Measurements from ENCODE around the gene MRLN. TPM values are rescaled to one million over a fixed set of nuclear protein-coding genes. Genes with fewer than 3 reads are reported as not detected.
"Not testable (repeated sequence)": the region's sequence is repeated elsewhere in the genome, so short reads cannot be mapped to it uniquely, and the experiment has no call there.

The MRLN gene
- total and polyA plus RNA-seq, 8 donors = 1.3 to 30.5 (median 1.7) TPM; not detected in 2

DNA sequence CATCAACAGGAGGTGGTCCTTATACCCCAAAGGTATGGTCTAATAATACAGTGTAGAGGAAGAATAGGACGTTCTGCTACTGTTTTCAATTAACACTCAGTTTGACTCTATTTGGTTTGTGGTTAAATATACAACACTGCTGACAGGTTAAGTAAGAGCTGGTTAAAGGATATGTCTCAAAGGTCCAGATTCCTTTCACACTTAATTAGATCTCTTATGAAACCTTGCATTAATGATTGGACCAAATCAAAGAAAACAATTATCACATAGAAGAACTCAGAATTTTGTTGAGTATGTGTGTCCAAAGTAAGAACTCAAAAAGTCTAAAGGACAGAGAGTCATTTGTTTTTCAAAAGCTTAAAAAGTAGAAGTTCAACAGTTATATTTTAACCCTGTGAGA is 18.0 kb downstream of the MRLN start:
- no peak for DNase-seq
- FAIRE-seq = no peak

DNA sequence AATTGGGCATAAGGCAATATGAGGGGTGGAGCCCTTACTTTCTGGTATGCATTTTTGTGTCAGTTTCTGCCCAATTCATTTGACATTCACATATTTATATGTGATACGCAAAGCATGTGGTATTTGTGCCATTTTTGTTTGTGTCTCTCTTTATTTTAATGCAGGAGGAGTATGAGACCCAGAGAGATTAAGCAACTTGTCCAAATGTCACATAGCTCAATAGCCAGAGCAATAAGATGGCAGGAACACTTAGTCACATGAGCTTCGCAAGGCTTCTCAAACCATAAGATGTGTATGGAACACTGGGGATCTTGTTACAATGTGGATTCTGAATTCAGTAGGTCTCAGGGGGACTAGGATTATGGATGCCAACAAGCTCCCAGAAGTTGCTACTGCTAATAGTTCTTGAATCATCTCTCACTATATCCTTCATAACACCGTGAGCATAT is 19.2 kb downstream of the MRLN start:
- 79 to 93% methylated on average over 3 of the region's 3 CpGs for WGBS, 2 donors
- no peaks in the 10 kb centered on the region for H3K36me3 ChIP-seq

More for the DNA sequence above, 18.0 kb downstream of the MRLN start:
- Histone ChIP-seq H3K27ac (peak overlapping the region in 1 of 4 donors; percentile 5), H3K9me3 (no peaks in the 10 kb centered on the region), H3K4me3 (no peak overlapping the region), H3K27me3 (no peaks in the 10 kb centered on the region), H3K36me3 (no peaks in the 10 kb centered on the region), H3K4me1 (no peaks in the 10 kb centered on the region)
- intact Hi-C loops (cut with DNase I) = no loop called here
- no peak for TF ChIP-seq CTCF (IDR thresholded peaks at IDR 0.05)
- peak in 2 of 4 donors; percentile 45 for ATAC-seq
- 37 to 42% methylated on average over 1 of the region's 1 CpG for WGBS, 2 donors

GRCh38 chr10:59733321-59734013 is 19.8 kb downstream of the MRLN start:
- H3K27ac ChIP-seq; H3K36me3 ChIP-seq; H3K9me3 ChIP-seq; H3K4me3 ChIP-seq; FAIRE-seq; DNase-seq; intact Hi-C loops (cut with DNase I); ATAC-seq; H3K4me1 ChIP-seq; H3K27me3 ChIP-seq: not testable (repeated sequence)
- WGBS, 2 donors = 91 to 98% methylated on average over 16 of the region's 16 CpGs

More for the DNA sequence above, 19.2 kb downstream of the MRLN start:
- Histone ChIP-seq H3K4me1 (no peaks in the 10 kb centered on the region), H3K27ac (no peak overlapping the region), H3K4me3 (no peak overlapping the region), H3K9me3 (no peaks in the 10 kb centered on the region), H3K27me3 (no peaks in the 10 kb centered on the region)
- no peak for TF ChIP-seq CTCF (IDR thresholded peaks at IDR 0.05)
- ATAC-seq (no peak), FAIRE-seq (no peak), DNase-seq (no peak)
- intact Hi-C loops (cut with DNase I) = no loop called here

GRCh38 chr10:59732849-59733248 is 20.4 kb downstream of the MRLN start:
- H3K4me3 ChIP-seq; H3K27ac ChIP-seq; intact Hi-C loops (cut with DNase I); H3K27me3 ChIP-seq; FAIRE-seq; ATAC-seq; DNase-seq; H3K9me3 ChIP-seq; H3K36me3 ChIP-seq; H3K4me1 ChIP-seq: not testable (repeated sequence)
- WGBS, 2 donors = 95 to 97% methylated on average over 4 of the region's 4 CpGs

DNA sequence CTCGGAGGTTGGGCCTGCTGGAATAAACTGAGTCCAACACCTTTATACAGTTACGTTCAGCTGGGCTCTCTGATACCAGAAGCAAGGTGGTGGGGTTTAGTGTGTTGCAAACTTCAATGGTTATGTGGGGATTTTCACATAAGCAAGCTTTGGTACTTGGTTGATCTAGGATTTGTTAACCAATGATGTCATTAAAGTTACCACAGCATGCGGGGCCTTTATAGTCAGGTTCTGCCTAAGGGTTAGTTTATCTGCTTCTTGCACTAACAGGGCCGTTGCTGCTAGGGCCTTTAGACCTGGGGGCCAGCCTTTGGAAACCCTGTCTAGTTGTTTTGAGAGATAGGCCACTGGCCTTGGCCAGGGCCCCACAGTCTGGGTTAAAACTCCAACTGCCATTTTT is 24.1 kb downstream of the MRLN start:
- H3K4me1 ChIP-seq; H3K4me3 ChIP-seq; H3K9me3 ChIP-seq; DNase-seq; ATAC-seq; intact Hi-C loops (cut with DNase I); H3K36me3 ChIP-seq; H3K27ac ChIP-seq; FAIRE-seq; H3K27me3 ChIP-seq: not testable (repeated sequence)
- WGBS, 2 donors = 86 to 89% methylated on average over 4 of the region's 4 CpGs

- ATAC-seq (peak in 1 of 4 donors; percentile 32), FAIRE-seq (peak; percentile 13), DNase-seq (no peak)
- Histone ChIP-seq H3K4me3 (no peak overlapping the region), H3K27me3 (no peaks in the 10 kb centered on the region), H3K4me1 (no peaks in the 10 kb centered on the region), H3K27ac (no peak overlapping the region), H3K9me3 (no peaks in the 10 kb centered on the region), H3K36me3 (no peaks in the 10 kb centered on the region)
- TF ChIP-seq CTCF (IDR thresholded peaks at IDR 0.05) = no peak
- intact Hi-C loops (cut with DNase I) = no loop called here
- 71 to 95% methylated on average over 3 of the region's 3 CpGs for WGBS, 2 donors
Observed at GRCh38 chr10:59724098-59724938, 28.9 kb downstream of the MRLN start.

Measured in pancreas (tissue), 10 donors.